NCI-H748 treated with DMSO at 0.1 percent for 48 hours (cell line): ENCODE measurements around the gene S100A1.
A peak's percentile ranks its signal among the peaks of the same experiment; 100 is the strongest.
"Not testable (repeated sequence)": the region's sequence is repeated elsewhere in the genome, so short reads cannot be mapped to it uniquely, and the experiment has no call there.

Experiments
- DNase-seq: peaks from one replicate; lab custom pipeline; 2025; lab: John Stamatoyannopoulos, UW

Gene S100A1

GRCh38 chr1:153631047-153632022, 3.1 kb downstream of the S100A1 start:
- no peak for DNase-seq

GRCh38 chr1:153633161-153633753, 5.0 kb downstream of the S100A1 start:
- no peak for DNase-seq

- peak; percentile 93 for DNase-seq
These were observed 5.8 kb downstream of the S100A1 start, which contains the start of gene CHTOP for GRCh38 chr1:153633754-153634665. CHTOP (plus strand) TSS chr1:153634066; CDS start chr1:153636589, 2,523 bp downstream.

- no peak for DNase-seq
These were observed 7.6 kb downstream of the S100A1 start for GRCh38 chr1:153635872-153636271.

GRCh38 chr1:153636312-153636711, 8.1 kb downstream of the S100A1 start:
- no peak for DNase-seq

- DNase-seq = no peak
These were observed 10.0 kb downstream of the S100A1 start for GRCh38 chr1:153638261-153638660.

GRCh38 chr1:153639280-153639679, 11.0 kb downstream of the S100A1 start:
- no peak for DNase-seq

- DNase-seq = not testable (repeated sequence)
These were observed 12.0 kb downstream of the S100A1 start for GRCh38 chr1:153640213-153640612.

GRCh38 chr1:153640861-153641260, 12.6 kb downstream of the S100A1 start:
- no peak for DNase-seq

GRCh38 chr1:153642161-153642560, 13.9 kb downstream of the S100A1 start:
- no peak for DNase-seq

GRCh38 chr1:153643100-153643499, 14.9 kb downstream of the S100A1 start:
- DNase-seq = no peak

- no peak for DNase-seq
These were observed 15.6 kb downstream of the S100A1 start for GRCh38 chr1:153643816-153644215.

- DNase-seq = no peak
These were observed 18.6 kb downstream of the S100A1 start for GRCh38 chr1:153646672-153647345.

- no peak for DNase-seq
These were observed 19.1 kb downstream of the S100A1 start for GRCh38 chr1:153647346-153647714.

- no peak for DNase-seq
These were observed 19.9 kb downstream of the S100A1 start for GRCh38 chr1:153648000-153648643.

- no peak for DNase-seq
These were observed 21.1 kb downstream of the S100A1 start for GRCh38 chr1:153649137-153649862.

- no peak for DNase-seq
These were observed 21.6 kb downstream of the S100A1 start for GRCh38 chr1:153649863-153650235.

- no peak for DNase-seq
These were observed 23.5 kb downstream of the S100A1 start for GRCh38 chr1:153651771-153652170.

- DNase-seq = no peak
These were observed 24.7 kb downstream of the S100A1 start for GRCh38 chr1:153652805-153653500.

GRCh38 chr1:153655333-153655732, 27.1 kb downstream of the S100A1 start:
- no peak for DNase-seq
